ENCODE measurements around the gene TYRO3. TPM values are rescaled to one million over a fixed set of nuclear protein-coding genes. Genes with fewer than 3 reads are reported as not detected.

The TYRO3 gene
- total and polyA plus RNA-seq, 2 of the 13 experiments (the other 11 are each of a cell fraction or from before 2014, with no cell fraction given) = 24.0 to 43.6 TPM

DNA sequence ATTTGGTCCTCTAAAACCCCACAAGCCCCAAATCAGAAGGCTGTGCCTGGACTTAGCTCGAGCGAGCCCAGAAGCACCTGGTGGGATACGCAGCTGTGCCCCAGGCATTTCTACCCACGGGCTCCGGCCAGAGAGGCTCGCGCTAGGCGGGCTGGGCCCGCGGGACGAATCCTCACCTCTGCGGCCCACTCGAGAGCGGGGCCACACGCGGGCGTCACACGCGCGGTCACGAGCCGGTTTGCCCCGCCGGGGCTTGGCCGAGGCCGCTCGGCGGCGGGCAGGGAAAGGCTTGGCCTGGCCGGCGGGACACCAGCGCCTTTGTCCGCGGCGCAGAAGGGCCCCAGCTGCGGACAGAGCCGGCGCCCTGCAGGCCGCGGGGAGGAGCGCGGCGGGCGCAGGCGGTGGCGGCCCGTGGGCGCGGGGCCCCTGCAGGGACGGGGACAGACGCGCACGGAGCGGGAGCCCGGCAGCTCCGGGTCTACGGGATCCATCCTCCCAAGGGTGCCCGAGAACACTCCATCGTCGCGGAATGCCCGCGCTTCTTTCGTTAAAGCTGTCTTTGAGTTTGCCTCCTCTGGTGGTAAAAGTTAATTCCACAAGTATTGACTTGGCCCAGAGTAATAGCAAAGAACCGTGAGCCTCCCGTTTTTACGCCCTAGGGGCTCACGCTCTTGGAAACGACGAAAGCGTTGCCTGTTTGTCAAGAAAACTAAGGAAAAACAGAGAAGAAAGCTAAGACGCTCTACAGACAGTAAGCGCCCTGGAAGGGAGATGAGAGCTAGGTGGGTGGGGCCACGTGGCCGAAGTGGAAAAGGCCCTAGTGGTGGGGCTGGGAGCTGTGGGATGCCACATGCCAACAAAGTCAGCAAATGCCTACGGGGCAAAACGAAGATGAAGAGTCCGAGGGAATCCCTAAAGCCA is 26.4 kb downstream of the TYRO3 start (continued):
- TF ChIP-seq RAD21 (CRISPR knock-in tag; IDR thresholded peaks at IDR 0.05) = peak; percentile 48
- no peak for TF ChIP-seq ZNF263 (CRISPR knock-in tag; IDR thresholded peaks at IDR 0.05)
- TF ChIP-seq, protein P1, sequence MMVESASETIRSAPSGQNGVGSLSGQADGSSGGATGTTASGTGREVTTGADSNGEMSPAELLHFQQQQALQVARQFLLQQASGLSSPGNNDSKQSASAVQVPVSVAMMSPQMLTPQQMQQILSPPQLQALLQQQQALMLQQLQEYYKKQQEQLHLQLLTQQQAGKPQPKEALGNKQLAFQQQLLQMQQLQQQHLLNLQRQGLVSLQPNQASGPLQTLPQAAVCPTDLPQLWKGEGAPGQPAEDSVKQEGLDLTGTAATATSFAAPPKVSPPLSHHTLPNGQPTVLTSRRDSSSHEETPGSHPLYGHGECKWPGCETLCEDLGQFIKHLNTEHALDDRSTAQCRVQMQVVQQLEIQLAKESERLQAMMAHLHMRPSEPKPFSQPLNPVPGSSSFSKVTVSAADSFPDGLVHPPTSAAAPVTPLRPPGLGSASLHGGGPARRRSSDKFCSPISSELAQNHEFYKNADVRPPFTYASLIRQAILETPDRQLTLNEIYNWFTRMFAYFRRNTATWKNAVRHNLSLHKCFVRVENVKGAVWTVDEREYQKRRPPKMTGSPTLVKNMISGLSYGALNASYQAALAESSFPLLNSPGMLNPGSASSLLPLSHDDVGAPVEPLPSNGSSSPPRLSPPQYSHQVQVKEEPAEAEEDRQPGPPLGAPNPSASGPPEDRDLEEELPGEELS (CRISPR knock-in tag; IDR thresholded peaks at IDR 0.05) = no peak
- TF ChIP-seq, protein P2, sequence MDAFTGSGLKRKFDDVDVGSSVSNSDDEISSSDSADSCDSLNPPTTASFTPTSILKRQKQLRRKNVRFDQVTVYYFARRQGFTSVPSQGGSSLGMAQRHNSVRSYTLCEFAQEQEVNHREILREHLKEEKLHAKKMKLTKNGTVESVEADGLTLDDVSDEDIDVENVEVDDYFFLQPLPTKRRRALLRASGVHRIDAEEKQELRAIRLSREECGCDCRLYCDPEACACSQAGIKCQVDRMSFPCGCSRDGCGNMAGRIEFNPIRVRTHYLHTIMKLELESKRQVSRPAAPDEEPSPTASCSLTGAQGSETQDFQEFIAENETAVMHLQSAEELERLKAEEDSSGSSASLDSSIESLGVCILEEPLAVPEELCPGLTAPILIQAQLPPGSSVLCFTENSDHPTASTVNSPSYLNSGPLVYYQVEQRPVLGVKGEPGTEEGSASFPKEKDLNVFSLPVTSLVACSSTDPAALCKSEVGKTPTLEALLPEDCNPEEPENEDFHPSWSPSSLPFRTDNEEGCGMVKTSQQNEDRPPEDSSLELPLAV (CRISPR knock-in tag; conservative IDR thresholded peaks at IDR 0.05; ENCODE audit: low read depth) = no peak
- TF ChIP-seq ZNF761 (CRISPR knock-in tag; conservative IDR thresholded peaks at IDR 0.05) = no peak
- no peak for TF ChIP-seq ZNF780A (CRISPR knock-in tag; IDR thresholded peaks at IDR 0.05)
- TF ChIP-seq, protein P3, sequence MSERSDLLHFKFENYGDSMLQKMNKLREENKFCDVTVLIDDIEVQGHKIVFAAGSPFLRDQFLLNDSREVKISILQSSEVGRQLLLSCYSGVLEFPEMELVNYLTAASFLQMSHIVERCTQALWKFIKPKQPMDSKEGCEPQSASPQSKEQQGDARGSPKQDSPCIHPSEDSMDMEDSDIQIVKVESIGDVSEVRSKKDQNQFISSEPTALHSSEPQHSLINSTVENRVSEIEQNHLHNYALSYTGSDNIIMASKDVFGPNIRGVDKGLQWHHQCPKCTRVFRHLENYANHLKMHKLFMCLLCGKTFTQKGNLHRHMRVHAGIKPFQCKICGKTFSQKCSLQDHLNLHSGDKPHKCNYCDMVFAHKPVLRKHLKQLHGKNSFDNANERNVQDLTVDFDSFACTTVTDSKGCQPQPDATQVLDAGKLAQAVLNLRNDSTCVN (CRISPR knock-in tag; IDR thresholded peaks at IDR 0.05; ENCODE audit: borderline replicate concordance) = no peak
- no peak for TF ChIP-seq ZNF652 (CRISPR knock-in tag; IDR thresholded peaks at IDR 0.05; ENCODE audit: borderline replicate concordance, low read depth)
- TF ChIP-seq, protein P4, sequence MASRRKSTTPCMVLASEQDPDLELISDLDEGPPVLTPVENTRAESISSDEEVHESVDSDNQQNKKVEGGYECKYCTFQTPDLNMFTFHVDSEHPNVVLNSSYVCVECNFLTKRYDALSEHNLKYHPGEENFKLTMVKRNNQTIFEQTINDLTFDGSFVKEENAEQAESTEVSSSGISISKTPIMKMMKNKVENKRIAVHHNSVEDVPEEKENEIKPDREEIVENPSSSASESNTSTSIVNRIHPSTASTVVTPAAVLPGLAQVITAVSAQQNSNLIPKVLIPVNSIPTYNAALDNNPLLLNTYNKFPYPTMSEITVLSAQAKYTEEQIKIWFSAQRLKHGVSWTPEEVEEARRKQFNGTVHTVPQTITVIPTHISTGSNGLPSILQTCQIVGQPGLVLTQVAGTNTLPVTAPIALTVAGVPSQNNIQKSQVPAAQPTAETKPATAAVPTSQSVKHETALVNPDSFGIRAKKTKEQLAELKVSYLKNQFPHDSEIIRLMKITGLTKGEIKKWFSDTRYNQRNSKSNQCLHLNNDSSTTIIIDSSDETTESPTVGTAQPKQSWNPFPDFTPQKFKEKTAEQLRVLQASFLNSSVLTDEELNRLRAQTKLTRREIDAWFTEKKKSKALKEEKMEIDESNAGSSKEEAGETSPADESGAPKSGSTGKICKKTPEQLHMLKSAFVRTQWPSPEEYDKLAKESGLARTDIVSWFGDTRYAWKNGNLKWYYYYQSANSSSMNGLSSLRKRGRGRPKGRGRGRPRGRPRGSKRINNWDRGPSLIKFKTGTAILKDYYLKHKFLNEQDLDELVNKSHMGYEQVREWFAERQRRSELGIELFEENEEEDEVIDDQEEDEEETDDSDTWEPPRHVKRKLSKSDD (CRISPR knock-in tag; IDR thresholded peaks at IDR 0.05; ENCODE audit: low read depth) = no peak
- TF ChIP-seq DPF2 (CRISPR knock-in tag; IDR thresholded peaks at IDR 0.05; ENCODE audit: borderline replicate concordance, low read depth) = no peak
- no peak for TF ChIP-seq NPAS2 (CRISPR knock-in tag; IDR thresholded peaks at IDR 0.05; ENCODE audit: borderline replicate concordance)
- no peak for TF ChIP-seq ZNF747 (CRISPR knock-in tag; IDR thresholded peaks at IDR 0.05; ENCODE audit: borderline replicate concordance)
- no peak for TF ChIP-seq POGZ (CRISPR knock-in tag; IDR thresholded peaks at IDR 0.05)

Data from HepG2 (cell line).